Measurements from ENCODE around the gene SLC9A4.

Gene SLC9A4

DNA sequence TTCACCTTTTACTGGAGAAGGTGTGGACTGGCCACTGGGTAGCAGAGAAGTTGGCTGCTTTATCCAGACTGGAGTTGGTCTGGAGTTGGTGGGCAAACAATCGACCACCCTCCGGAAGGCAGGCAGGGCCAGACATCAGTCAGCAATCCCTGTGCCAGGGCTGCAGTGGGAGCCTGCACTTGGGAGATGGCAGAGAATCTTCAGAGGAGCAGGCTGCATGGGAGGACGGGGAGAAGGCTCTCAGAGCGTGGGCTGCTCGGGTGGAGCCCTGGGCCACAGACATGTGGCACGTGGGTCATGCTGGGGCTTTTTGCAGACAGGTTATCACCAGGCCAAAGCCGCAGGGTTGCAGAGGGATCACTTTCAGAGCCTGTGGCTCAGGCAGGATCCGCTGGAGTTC is 29.6 kb downstream of the SLC9A4 start:
- no peak for DNase-seq

- no peak for DNase-seq
These were observed 31.8 kb downstream of the SLC9A4 start for GRCh38 chr2:102504833-102505232.

DNA sequence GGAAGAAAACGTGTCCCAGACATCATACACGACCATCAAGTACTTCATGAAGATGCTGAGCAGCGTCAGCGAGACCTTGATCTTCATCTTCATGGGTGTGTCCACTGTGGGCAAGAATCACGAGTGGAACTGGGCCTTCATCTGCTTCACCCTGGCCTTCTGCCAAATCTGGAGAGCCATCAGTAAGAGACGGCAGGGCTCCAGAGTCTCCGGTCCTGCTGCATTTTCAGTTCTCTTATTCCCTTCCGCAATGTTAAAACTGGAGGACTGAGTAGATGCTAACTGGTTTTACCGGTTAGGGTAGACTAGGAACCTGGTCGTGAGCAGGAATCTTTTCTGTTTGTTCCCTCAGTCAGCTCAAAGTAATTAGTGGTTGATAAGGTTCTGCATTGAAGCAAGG is 32.3 kb downstream of the SLC9A4 start:
- DNase-seq: no peak

DNA sequence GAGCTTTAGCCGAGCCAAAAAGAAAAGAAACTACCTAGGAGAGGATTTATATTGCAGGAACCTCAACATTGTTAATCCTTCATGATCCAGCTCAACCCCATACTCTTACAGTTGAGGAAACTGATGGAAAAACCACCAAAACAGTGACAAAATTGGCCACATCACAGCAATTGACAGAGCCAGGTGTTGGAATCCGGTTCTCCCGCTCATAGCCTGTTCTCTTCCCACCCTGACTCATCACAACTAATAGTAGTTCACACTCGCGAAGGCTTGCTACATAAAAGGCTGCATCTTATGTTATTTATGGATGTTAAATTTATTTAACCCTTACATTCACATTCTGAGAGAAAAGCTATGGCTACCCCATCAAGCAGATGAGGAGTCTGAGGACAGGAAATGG is 33.7 kb downstream of the SLC9A4 start:
- no peak for DNase-seq

DNA sequence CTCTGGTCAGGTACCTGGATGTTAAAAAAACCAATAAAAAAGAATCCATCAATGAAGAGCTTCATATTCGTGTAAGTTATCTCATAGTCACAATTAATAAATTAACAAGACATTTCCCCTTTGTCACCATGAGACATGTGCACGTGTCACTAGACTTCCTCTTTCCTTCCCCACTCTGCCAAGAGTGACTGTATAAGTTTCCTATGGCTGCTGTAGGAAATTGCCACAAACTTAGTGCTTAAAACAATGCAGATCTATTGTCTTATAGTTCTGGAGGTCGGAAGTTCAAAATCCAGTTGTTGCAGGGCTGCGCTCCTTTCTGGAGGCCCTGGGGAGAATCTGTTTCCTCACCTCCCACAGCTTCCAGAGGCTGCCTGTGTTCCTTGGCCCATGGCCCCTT is 35.8 kb downstream of the SLC9A4 start:
- no peak for DNase-seq

GRCh38 chr2:102509749-102510148 is 36.7 kb downstream of the SLC9A4 start:
- DNase-seq: no peak

- DNase-seq: no peak
These were observed 38.0 kb downstream of the SLC9A4 start for GRCh38 chr2:102510791-102511575.

- DNase-seq: no peak
These were observed 39.1 kb downstream of the SLC9A4 start for GRCh38 chr2:102512161-102512560.

DNA sequence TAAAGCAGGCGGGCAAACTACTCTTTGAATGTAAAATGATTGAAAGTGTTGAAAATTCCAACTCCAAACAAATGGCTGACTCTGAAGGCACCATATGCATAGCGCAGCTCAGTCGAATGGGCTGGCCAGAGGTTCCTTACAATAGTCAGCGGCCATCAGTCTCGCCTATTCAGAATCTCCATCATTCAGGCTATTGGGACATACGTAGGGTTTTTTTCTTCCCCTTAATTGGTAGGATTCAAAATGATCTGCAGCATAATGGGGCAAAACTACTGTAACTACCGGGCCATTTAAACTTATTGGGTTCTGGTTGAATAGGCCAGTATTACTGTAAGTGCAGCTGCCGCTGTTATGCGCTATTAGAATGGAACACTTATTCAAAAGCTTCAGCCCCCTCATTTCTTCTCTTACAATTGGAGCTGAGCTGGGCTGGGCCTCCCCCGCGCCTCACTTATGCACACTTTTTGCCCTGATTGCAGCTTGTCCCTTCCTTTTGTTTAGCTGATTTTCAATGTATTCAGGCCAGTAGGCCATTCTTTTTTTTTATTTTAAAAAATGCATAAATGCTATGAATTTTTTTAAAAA is 40.4 kb downstream of the SLC9A4 start:
- no peak for DNase-seq

DNA sequence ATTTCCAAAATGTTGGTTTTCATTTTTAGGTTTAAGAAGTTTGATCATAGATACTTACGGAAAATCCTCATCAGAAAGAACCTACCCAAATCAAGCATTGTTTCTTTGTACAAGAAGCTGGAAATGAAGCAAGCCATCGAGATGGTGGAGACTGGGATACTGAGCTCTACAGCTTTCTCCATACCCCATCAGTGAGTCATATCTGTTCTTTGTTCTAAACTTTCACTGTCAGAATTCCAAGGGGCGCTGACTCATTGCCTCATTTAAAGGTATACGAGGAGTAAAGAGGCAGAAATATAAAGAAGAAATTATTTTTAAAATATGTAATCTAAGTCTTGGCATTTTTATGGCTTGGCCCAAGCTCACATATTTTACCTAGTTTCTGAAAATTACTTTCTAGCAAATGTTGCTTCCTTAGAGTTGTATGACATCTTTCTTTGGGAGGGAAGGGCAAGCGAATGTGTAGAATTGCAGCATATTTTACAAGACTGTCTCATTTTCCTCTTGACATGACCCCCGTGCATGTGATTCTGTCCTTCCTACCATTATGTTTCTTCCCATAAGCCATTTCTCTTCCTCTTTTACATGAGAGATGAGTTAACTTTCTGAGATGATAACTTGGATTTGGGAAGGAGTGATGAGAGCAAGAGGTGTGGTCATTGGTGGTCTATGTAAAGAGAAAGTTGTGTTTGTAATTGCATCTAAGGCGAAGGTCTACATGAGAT is 41.2 kb downstream of the SLC9A4 start:
- DNase-seq: no peak

DNA sequence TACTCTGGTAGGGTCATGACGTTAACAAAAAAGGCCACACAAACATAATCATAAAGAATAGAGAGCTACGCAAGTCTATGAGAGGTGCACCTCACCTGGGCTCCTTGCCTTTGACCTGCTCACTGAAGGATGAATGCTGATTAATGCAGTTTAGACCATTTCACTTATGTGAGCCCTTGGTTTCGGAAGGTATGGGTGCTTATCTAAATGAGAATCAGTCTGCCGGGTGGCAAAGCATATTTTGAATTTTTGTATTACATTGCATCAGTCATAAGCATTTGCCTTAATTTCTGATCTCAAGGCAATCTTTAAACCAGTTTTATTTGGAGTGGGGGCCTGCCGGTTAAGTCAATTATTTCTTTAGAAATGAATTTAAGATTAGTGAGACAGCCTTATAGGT is 42.8 kb downstream of the SLC9A4 start:
- no peak for DNase-seq

- no peak for DNase-seq
These were observed 45.1 kb downstream of the SLC9A4 start for GRCh38 chr2:102518170-102518569.

GRCh38 chr2:102520009-102520408 is 47.0 kb downstream of the SLC9A4 start:
- DNase-seq: no peak

DNA sequence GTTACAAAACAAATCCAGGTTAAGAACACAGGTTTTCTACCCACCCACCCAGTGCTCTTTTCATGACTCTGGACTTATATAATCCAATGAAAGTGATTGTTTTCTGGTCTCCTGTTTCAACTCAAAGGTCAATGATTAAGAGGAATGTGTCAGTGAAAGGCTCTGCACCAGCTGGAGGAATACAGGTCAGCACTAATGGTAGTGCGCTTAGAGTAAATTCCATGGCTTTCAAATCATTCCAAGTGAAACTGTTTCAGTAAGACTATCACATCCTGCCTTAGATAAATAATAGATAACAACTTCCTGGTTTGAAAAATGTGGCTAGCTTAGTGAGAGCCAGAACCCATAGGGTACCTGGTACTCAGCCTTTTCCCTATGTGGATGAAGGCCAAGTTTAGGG is 47.8 kb downstream of the SLC9A4 start:
- DNase-seq: no peak

DNA sequence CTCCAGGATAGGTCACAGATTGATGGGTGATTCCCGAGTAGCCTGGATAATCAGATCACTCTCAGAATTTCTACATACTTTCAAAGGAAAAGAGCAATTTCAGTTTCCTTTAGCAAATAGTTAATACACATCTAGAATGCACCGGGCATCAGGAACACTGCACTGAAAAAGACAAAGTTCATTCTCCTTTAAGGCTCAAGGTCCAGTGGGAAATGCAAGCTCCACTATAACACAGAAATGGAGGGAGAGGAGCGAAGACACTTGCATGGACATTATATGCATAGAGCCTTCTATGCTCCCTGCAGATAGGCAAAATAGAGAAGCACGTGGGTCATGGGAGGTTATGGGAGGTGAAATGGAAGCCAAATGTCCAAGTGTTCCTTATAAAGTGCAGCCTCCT is 49.1 kb downstream of the SLC9A4 start:
- no peak for DNase-seq

- no peak for DNase-seq
These were observed 49.9 kb downstream of the SLC9A4 start for GRCh38 chr2:102522890-102523289.

DNA sequence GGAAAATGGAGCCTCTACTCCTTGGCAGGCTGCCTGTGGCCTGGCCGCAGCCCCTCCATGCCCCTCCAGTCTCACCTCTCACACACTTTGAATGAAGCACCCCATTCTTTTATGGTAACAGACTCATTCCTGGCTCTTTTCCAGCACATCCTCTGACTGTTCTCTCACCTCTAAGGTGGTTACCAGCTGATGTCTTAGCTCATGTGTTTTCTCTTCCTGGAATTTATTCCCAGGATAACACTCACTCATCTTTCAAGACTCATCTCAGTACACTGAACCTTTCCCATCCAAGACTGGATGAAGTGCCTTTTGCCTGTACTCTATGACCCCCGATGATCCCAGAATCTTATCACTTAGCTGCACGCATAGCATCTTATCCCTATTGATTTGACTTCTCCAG is 50.6 kb downstream of the SLC9A4 start:
- no peak for DNase-seq

- no peak for DNase-seq
These were observed 54.1 kb downstream of the SLC9A4 start for GRCh38 chr2:102527086-102527485.

GRCh38 chr2:102538491-102538890 is 65.5 kb downstream of the SLC9A4 start:
- DNase-seq: no peak

DNA sequence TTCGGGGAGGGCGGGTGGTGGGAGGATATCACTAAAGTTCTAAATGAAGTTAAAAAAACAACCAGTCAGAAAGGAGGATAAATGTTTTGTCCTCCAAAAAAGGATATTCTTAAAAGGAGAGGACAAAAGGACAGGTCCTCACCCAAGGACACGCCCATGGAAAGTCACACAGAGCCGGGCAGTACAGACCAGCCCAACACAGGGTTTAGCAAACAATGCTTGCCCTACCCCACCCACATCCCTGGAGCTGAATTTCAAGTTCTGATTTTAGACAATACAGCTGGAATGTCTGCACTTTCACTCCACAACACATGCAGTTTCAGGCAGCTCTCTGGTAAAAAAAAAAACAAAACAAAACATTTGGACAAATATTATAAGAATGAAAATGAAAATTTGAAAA is 67.9 kb downstream of the SLC9A4 start:
- no peak for DNase-seq

DNA sequence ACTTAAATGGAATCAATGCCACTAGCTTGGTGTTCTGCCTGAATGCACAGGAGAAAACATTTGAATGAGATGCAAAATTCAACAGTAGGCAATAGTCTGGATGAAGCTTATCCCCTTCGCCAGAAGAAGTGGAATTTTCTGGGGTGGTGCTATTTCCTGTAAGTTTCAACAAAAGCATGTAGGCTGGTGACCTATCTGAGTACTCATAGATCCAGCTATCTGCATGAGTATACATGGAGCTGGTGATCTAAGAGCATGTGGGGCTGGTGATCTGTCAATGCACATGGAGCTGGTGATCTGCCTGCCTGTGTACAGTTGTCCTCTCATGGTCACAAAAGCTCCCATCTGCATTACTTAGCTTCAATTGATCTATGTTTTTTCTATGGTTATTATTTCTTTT is 71.2 kb downstream of the SLC9A4 start:
- no peak for DNase-seq

DNA sequence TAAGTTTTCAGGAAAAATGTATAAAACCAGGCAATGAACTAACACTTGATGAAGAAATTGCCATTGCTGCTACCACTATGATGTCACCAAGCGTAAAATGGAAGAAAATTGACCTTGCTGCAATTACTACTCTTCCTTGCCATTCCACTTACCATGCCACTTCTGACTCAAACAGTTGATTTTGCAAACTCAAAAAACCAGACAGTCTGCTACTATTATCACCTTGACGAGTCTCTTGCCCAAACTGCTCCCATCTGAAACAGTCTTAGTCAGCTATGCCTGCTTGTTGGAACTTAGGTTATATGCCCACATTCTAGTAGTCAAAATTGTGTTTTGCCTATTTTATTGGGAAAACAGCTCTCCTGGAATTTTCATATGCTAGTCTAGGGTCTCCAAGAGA is 74.4 kb downstream of the SLC9A4 start:
- no peak for DNase-seq

DNA sequence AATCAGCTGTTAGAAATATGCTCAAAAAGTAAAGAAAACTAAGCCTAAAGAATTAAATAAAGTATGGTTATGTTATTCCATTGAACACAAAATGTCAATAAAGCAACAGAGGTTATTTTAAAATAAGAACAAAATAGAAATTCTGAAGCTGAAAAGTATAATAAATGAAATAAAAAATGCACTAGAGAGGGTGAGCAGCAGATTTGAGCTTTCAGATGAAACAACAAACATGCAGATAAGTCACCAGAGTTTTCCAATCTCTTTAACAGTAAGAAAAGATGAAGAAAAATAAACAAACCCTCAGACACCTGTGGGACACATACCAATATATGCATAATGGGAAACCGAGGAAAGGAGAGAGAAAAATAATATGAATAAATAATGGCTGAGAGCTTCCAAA is 76.0 kb downstream of the SLC9A4 start:
- DNase-seq: no peak

GRCh38 chr2:102550151-102550550 is 77.1 kb downstream of the SLC9A4 start:
- DNase-seq: no peak
